Erythroblast (primary cell): Measurements from ENCODE around the gene SDK2.

Experiments
- GATA1 ChIP-seq: IDR thresholded peaks from 2 replicates; pipeline ENCODE4 v1.6.1; 2011; ENCODE audit warnings: low read depth, mild to moderate bottlenecking, control low read depth, low read length, moderate library complexity
- POLR2A ChIP-seq: IDR thresholded peaks from 2 replicates; pipeline ENCODE4 v1.6.1; 2011; ENCODE audit warnings: mild to moderate bottlenecking, low read length

- TF ChIP-seq POLR2A (no peak), GATA1 (no peak)
Measured at GRCh38 chr17:73616873-73617404, 27.3 kb downstream of the SDK2 start.
